Transverse colon (tissue), 4 donors: Measurements from ENCODE around the gene WDR49.

Source experiments
- CTCF ChIP-seq, 5 experiments: fragments of 200-600 bp in 3 of 5; fragments of 450-650 bp in 2 of 5; sonication (generic) in 3 of 5; IDR thresholded peaks; 1 replicate in 2 of 5; 2 replicates in 3 of 5; pipeline ENCODE4 v1.5.1; 2016 to 2017; ENCODE audit warnings: antibody characterized with exemption in 5 of 5, inconsistent platforms in 3 of 5, mild to moderate bottlenecking in 2 of 5, moderate library complexity in 1 of 5
- EP300 ChIP-seq: sonication (generic); formaldehyde crosslinking; IDR thresholded peaks from one replicate; pipeline ENCODE4 v1.6.1; 2017; ENCODE audit warnings: antibody characterized with exemption, low read depth
- POLR2A ChIP-seq: fragments of 450-650 bp; IDR thresholded peaks from one replicate; pipeline ENCODE4 v1.6.1; 2016; ENCODE audit warnings: antibody characterized with exemption, mild to moderate bottlenecking, moderate library complexity
- POLR2AphosphoS5 ChIP-seq, 3 donors: sonication (generic); formaldehyde crosslinking; IDR thresholded peaks; one replicate each; pipeline ENCODE4 v1.6.1; 2016; ENCODE audit warnings: antibody characterized with exemption in 3 of 3

- no peak for TF ChIP-seq POLR2AphosphoS5 (IDR thresholded peaks at IDR 0.05)
- no peak for TF ChIP-seq CTCF (IDR thresholded peaks at IDR 0.05)
- TF ChIP-seq POLR2A = no peak
- no peak for TF ChIP-seq EP300
Observed at GRCh38 chr3:167650459-167650858, 3.3 kb downstream of the WDR49 start.
